Measurements from ENCODE around the gene ENGASE. TPM values are rescaled to one million over a fixed set of nuclear protein-coding genes. Genes with fewer than 3 reads are reported as not detected.

The ENGASE gene
- total RNA-seq, 2 donors from 2014 or later: 51.4 to 53.0 TPM

DNA sequence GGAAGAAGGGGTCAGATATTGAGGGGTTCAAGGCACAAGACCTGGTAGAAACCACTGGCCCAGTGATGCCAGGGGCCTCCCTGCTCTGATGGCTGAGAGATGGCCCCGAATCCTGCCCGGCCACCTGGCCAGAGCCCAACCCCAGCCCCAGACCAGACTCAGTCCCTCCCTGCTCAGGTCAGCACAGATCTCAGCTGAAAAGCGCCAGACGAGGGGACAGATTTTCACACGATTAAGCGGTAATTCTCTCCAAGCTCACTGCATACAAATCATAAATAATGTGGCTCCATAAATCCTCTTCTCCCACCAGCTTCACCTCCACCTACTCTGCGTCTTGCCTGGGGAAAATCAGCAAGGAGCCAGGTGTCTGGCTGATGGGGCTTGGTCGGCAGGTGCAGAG lies 57.1 kb downstream of the ENGASE start:
- H3K9me3 Mint-ChIP-seq: no peaks in the 10 kb centered on the region
- no peak overlapping the region for H3K4me3 Mint-ChIP-seq
- H3K4me1 Mint-ChIP-seq (ENCODE audit: low read depth): no peaks in the 10 kb centered on the region
- no peak overlapping the region for H3K27ac Mint-ChIP-seq
- ATAC-seq (replicated peaks in 1 of 2) (no peak), DNase-seq (no peak)
- H3K36me3 Mint-ChIP-seq (ENCODE audit: insufficient read depth in 2 of 2): no peaks in the 10 kb centered on the region
- H3K27me3 Mint-ChIP-seq (ENCODE audit: low read depth): no peaks in the 10 kb centered on the region

GRCh38 chr17:79132271-79133064 lies 57.8 kb downstream of the ENGASE start:
- Mint-ChIP-seq H3K9me3 (no peaks in the 10 kb centered on the region), H3K36me3 (ENCODE audit: insufficient read depth in 2 of 2) (no peaks in the 10 kb centered on the region), H3K4me1 (ENCODE audit: low read depth) (no peaks in the 10 kb centered on the region), H3K4me3 (no peak overlapping the region), H3K27ac (no peak overlapping the region), H3K27me3 (ENCODE audit: low read depth) (no peaks in the 10 kb centered on the region)
- DNase-seq (no peak), ATAC-seq (replicated peaks in 1 of 2) (no peak)

DNA sequence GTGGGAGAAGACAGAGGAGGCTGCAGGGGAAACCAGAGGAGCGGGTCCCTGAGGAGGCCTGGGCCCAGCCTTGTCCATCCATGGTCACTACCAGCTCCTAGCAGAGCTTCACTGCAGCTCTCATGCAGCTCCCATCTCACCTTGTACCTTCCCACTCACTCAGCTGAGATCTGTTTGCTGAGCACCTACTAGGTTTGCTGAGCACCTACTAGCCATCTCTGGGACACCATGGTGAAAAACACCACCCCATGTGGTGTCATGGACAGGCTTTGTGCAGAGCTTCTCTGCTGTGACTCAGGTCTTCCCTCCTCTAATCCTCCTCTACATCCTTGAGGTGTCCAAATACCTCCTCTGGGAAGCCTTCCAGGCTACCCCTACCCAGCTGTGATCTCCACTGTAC lies 58.6 kb downstream of the ENGASE start:
- Mint-ChIP-seq H3K27ac (no peak overlapping the region), H3K27me3 (ENCODE audit: low read depth) (peaks cover 7% of the 10 kb centered on the region), H3K4me3 (no peak overlapping the region), H3K4me1 (ENCODE audit: low read depth) (no peaks in the 10 kb centered on the region), H3K36me3 (ENCODE audit: insufficient read depth in 2 of 2) (no peaks in the 10 kb centered on the region), H3K9me3 (no peaks in the 10 kb centered on the region)
- ATAC-seq (replicated peaks in 1 of 2): no peak
- DNase-seq: no peak

DNA sequence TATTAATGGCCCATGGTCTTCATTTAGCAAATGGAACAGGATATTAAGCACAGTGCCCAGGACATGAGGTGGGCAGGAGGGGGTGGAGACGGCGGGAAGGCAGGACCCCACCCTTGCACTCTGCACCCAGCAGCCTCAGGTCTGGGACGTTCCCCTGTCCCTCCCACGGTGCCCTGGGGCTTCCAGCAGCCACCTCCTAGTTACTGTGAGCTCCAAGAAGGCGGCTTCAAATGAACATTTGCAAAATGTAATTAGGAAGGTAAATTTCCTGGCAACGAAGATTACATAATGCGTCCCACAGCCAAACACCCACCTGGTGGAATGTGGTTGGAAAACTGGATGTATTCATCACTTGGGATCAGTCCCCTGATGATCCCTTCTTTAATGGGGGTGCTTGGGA lies 59.4 kb downstream of the ENGASE start:
- no peak overlapping the region for H3K4me3 Mint-ChIP-seq
- peaks cover 3 to 6% of the 10 kb centered on the region in 2 donors for H3K9me3 Mint-ChIP-seq
- peaks cover 7% of the 10 kb centered on the region for H3K27me3 Mint-ChIP-seq (ENCODE audit: low read depth)
- H3K36me3 Mint-ChIP-seq (ENCODE audit: insufficient read depth in 2 of 2): no peaks in the 10 kb centered on the region
- no peaks in the 10 kb centered on the region for H3K4me1 Mint-ChIP-seq (ENCODE audit: low read depth)
- no peak for DNase-seq
- H3K27ac Mint-ChIP-seq: no peak overlapping the region
- ATAC-seq (replicated peaks in 1 of 2): no peak

GRCh38 chr17:79135011-79135410 lies 60.4 kb downstream of the ENGASE start:
- no peaks in the 10 kb centered on the region for H3K36me3 Mint-ChIP-seq (ENCODE audit: insufficient read depth in 2 of 2)
- no peak for DNase-seq
- H3K27me3 Mint-ChIP-seq (ENCODE audit: low read depth): peaks cover 7% of the 10 kb centered on the region
- no peak overlapping the region for H3K4me3 Mint-ChIP-seq
- peaks cover 3 to 6% of the 10 kb centered on the region in 2 donors for H3K9me3 Mint-ChIP-seq
- no peaks in the 10 kb centered on the region for H3K4me1 Mint-ChIP-seq (ENCODE audit: low read depth)
- no peak overlapping the region for H3K27ac Mint-ChIP-seq
- no peak for ATAC-seq (replicated peaks in 1 of 2)

DNA sequence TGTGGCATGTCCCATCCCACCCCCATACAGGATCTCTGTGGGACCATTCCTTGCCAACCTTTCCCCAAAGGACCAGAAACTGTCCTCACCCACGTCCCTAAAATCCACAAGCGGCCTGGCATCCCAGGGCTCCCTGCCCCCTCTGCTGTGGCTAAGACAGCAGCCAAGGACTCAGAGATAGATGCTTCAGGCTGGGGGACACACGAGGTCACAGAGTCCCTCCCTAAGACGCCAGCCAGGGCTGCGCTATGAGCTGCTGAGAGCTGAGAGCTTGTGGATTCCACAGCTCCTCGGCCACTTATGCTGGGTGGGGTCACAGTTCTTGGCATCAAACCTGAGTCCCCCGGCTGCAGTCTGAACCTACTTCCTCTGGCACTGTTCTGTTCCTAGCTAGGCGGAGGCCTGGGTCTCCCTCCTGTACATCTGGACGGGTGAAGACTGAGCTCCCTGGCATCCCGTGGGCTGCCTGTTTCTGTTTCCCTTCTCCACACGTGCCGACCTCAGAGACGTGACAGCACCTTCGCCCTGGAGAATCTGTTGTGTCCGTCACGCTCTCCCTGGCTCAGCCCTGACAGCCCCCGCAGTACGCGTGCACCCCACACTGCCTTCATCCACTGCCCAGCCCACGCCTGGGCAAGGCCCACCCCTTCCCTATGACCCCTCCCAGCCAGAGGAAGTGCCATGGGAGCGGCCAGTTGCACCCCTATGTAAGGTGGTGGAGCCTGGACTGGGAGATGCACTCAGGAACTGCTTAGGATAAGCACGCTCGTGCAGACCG lies 61.2 kb downstream of the ENGASE start:
- DNase-seq: no peak
- no peak overlapping the region for H3K4me3 Mint-ChIP-seq
- peaks cover 3 to 6% of the 10 kb centered on the region in 2 donors for H3K9me3 Mint-ChIP-seq
- H3K4me1 Mint-ChIP-seq (ENCODE audit: low read depth): no peaks in the 10 kb centered on the region
- ATAC-seq (replicated peaks in 1 of 2): no peak
- peaks cover 7% of the 10 kb centered on the region for H3K27me3 Mint-ChIP-seq (ENCODE audit: low read depth)
- no peak overlapping the region for H3K27ac Mint-ChIP-seq
- no peaks in the 10 kb centered on the region for H3K36me3 Mint-ChIP-seq (ENCODE audit: insufficient read depth in 2 of 2)

Other genes with a start within 250 kb of the ENGASE start
- 100 to 1,000 TPM; 113 to 124 TPM for gene USP36, start 234.0 kb upstream of the ENGASE start, total RNA-seq
- gene CEP295NL, start 171.6 kb upstream of the ENGASE start, total RNA-seq: under 1 TPM; 0.12 to 0.19 TPM
- 1 to 10 TPM; 2.6 to 4.1 TPM for gene TIMP2, start 149.4 kb upstream of the ENGASE start, total RNA-seq
- gene LGALS3BP, start 94.9 kb upstream of the ENGASE start, total RNA-seq: 10 to 100 TPM; 23.1 to 28.2 TPM
- gene CANT1, start 65.1 kb upstream of the ENGASE start, total RNA-seq: 10 to 100 TPM; 52.9 to 58.1 TPM
- gene C1QTNF1, start 50.7 kb upstream of the ENGASE start, total RNA-seq: under 1 TPM; 0.31 to 0.88 TPM

Measured in activated T-cell treated with anti-CD3 and anti-CD28 coated beads, Interleukin-2, amount 50 U/mL, for 72 hours (primary cell).